ENCODE results near the gene SASH1.
"Not testable (repeated sequence)": the region's sequence is repeated elsewhere in the genome, so short reads cannot be mapped to it uniquely, and the experiment has no call there.

SASH1 gene

DNA sequence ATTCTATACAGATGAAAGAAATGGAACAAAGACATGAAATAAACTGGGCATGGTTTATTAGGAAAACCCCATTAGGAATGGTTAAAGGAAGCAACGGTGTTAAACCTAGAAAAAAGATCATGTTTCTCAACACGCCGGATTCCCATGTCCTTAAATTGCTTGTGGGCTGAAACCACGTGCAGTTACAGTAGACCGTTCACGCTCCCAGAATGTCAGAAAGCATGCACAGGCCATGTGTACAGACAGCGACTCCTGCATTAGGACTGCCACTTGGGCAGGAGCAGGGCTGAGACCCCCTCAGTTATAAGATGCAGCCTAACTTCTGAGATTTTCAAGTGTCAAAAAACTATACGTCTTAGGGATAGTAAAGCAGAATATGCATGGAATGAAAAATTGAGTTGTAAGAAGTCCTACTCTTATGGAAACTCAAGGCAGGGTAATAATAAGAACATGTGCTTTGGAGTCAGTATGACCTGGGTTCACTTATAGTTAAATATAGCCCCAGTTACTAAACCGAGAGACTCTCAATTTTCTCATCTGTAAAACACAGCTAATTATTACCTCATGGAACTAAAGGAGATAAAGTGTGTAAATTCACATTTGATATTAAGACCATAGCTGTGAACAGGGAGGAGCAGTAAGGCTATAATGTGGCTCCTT lies 230.2 kb downstream of the SASH1 start:
- in situ Hi-C loops (cut with MboI; ENCODE audit: low sequenced_read_pairs), result no loop called here

DNA sequence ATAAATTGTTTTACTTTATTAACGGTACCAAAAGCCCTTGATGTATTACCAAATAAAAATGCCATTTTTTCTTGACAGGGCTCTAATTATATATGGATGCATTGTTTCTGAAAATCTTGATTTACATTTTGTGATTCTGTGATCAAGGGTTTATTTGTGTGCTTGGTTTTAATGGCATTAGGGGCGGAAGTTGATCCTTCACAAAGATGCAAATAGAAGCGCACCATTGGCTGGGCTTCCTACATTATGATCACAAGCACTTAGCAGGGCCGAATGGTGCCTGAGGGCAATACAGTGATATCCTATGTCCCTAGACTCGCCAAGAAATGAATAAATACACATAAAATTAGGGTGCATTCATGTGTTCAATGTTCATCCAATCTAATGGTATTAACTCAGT lies 231.3 kb downstream of the SASH1 start:
- in situ Hi-C loops (cut with MboI; ENCODE audit: low sequenced_read_pairs), result no loop called here

DNA sequence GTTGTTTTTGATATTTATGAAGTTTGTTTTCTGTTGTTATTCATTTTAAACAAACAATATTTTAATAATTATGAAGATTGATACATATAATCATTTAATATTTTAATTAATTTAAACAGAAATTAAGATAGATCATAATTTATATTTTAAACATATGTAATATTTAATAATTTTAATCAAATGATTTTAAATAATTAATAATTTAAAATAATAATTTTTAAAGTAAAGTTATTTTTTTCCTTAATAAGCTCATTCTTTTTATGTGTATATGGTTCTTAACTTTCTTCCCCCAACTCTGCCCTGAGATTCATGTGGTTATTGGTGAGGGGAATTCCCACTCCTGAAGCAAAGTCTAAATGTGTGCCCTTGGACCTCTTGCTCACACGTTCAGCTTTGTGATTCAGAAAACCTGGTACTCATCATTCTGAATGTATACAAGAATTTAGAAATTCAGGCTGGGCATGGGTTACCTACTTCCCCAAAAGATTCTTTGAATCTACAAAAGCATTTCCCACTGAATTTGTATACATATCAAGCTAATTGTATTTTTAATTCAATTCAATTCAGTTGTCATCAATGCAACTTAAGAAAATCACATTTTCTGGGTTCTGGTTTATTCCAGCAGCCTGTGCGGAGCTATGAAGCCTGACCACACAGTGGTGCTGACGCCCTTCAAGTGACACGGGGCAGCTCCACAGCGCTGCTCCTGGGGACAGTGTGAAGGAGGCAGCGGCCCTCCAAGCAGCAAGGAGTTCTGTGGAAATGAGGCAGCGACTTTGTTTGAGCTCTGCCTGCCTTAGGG lies 235.2 kb downstream of the SASH1 start:
- in situ Hi-C loops (cut with MboI; ENCODE audit: low sequenced_read_pairs), result no loop called here

DNA sequence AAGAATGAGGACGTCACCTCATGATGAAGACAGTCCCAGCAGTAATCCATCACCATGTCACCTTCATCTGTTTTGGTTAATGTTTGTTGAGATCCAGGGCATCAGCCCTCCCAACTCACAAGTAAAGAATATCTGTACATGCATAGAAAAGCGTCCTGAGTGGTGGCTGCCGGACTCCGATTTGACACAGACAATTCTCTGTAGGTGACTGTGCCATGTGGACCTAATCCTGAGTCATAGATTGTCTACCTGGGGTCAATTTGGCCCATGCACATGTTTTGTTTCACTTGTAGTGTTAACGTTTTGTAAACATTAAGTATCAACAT lies 235.8 kb downstream of the SASH1 start:
- in situ Hi-C loops (cut with MboI; ENCODE audit: low sequenced_read_pairs), result no loop called here

DNA sequence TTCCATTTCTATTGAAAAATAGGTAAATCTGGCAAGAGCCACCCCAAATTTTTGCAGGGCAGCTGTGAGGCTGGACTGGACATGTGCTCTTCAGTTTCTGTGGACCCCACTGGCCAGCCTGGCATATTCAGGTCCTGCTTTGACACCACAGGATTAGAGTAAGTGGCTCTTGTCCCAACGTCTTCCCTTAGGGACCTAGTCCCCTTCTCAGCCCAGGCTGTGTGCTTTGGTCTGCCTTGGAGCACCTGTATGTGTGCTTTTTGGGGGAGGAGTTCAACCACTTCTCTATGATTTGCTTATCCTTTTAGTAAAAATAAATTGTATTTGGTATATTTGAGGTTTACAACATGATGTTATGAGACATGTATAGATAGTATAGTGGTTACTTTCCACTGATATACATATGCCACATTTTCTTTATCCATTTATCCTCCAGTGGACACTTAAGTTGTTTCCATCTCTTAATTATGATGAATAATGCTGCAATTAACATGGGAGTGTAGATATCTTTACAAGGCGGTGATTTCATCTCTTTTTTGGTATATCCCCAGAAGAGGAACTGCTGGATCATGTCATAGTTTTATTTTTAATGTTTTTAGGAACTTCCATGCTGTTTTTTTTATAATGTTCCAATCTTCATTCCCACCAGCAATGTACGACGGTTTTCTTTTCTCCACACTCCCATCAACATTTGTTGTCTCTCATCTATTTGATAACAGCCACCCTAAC lies 236.4 kb downstream of the SASH1 start:
- in situ Hi-C loops (cut with MboI; ENCODE audit: low sequenced_read_pairs), result no loop called here

GRCh38 chr6:148580442-148580841 lies 237.8 kb downstream of the SASH1 start:
- in situ Hi-C loops (cut with MboI; ENCODE audit: low sequenced_read_pairs), result no loop called here

DNA sequence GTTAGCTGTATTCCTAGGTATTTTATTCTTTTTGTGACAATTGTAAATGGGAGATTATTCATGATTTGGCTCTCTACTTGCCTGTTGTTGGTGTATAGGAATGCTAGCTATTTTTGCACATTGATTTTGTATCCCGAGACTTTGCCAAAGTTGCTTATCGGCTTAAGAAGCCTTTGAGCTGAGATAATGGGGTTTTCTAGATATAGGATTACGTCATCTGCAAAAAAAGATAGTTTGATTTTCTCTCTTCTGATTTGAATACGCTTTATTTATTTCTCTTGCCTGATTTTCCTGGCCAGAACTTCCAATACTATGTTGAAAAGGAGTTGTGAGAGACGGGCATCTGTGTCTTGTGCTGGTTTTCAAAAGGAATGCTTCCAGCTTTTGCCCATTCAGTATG lies 241.0 kb downstream of the SASH1 start:
- in situ Hi-C loops (cut with MboI; ENCODE audit: low sequenced_read_pairs), result no loop called here

GRCh38 chr6:148585641-148586040 lies 243.0 kb downstream of the SASH1 start:
- in situ Hi-C loops (cut with MboI; ENCODE audit: low sequenced_read_pairs), result not testable (repeated sequence)

- in situ Hi-C loops (cut with MboI; ENCODE audit: low sequenced_read_pairs), result no loop called here
Measured at GRCh38 chr6:148590883-148591282, 248.2 kb downstream of the SASH1 start.

- in situ Hi-C loops (cut with MboI; ENCODE audit: low sequenced_read_pairs), result no loop called here
Measured at GRCh38 chr6:148591656-148592055, 249.0 kb downstream of the SASH1 start.

DNA sequence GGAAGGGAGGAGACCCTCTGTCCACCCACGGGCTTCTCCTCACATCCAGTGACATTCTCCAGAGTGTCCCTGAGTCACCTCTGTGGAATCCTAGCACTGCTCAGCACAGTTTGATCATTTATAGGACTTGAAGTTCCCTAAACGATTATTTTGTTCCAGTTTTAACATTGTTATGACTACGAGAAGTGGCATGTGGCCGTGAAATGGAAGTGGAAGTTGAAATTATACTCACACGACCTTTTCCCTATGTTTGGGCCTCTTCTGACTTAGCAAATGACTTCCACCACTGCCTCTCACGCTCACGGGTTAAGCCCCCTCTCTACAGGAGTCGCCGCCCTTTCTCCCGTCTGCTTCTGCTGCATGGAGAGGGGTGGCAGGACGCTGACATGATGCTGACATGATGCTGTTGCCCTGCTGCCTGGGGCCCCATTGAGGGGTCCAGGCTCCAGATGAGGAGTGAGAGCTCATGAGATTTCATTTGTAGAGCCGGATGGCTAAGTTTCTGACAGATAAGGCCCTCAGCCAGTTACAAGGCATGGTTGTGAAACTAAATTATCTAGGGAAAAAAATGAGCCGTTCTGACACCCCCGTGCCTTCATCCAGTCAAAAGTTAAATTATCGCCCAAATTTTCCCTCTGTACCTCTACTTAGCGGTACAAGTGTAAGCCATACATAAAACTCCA lies 250.6 kb downstream of the SASH1 start:
- in situ Hi-C loops (cut with MboI; ENCODE audit: low sequenced_read_pairs), result no loop called here

DNA sequence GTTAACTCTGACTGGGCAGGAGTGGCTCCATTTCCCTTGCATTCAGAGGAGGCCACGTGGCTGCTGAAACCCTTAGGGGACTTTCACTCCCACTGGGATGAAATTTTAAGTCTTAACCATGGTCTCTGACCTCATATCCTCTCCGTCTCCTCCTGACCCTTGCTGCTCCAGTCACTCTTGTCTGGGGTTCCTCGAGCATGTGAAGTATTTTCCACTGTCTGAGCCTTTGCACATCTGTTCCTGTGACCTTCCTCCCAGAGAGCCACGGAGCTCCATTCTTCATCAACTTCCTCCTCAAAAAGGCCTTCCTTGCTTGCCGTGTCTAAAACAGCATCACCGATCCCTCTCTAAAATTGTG lies 251.2 kb downstream of the SASH1 start:
- in situ Hi-C loops (cut with MboI; ENCODE audit: low sequenced_read_pairs), result no loop called here

GRCh38 chr6:148595550-148595949 lies 252.9 kb downstream of the SASH1 start:
- in situ Hi-C loops (cut with MboI; ENCODE audit: low sequenced_read_pairs), result no loop called here

DNA sequence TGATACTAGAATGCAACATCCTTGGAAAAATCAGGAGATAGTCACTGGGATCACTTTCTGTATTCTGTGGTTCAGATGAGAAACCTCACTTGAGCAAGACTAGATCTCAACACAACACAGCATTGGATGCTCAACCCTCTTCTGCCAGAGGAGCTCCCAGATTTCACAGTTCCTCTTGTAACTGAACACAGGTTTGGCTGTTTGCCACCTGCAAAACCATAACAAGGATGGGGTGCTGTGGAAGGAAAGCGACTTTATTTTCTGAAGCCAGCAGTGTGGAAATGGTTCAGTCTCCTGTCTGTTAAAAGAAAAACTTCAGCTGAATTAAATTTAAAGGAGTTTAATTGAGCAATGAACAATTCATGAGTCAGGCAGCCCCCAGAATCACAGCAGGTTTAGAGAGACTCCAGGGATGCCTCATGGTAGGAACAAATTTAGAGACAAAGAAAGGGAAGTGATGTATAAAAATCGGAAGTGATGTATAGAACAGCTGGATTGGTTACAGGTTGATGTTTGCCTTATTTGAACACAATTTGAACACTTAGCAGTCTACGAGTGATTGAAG lies 254.3 kb downstream of the SASH1 start:
- in situ Hi-C loops (cut with MboI; ENCODE audit: low sequenced_read_pairs), result no loop called here

DNA sequence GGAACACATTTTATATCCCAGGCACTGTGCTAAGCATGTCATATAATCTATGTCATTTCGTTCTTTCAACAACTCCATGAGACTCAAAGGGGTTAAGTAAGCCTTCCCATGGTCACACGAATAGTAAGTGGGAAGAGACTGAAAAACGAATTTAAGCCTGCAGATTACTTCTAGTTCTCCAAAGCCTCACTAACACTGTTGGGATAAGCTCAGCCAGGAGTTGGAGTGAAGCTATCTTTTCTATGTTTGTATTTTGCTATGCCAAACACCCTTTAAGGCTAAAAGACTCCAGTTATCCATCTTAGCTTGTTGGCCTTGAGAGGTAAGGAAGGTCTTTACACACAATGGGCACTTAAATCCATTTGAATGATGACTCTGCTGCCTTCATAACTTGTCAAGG lies 256.1 kb downstream of the SASH1 start:
- in situ Hi-C loops (cut with MboI; ENCODE audit: low sequenced_read_pairs), result no loop called here

- in situ Hi-C loops (cut with MboI; ENCODE audit: low sequenced_read_pairs), result no loop called here
Measured at GRCh38 chr6:148599967-148600426, 257.4 kb downstream of the SASH1 start.

All from hTERT RPE-1 (cell line).